Ishikawa (cell line): ENCODE measurements around the gene CD4.

Experiments
- EP300 ChIP-seq: IDR thresholded peaks from 2 replicates; pipeline ENCODE4 v1.6.1; 2012; ENCODE audit warnings: borderline replicate concordance
- FOXM1 ChIP-seq: IDR thresholded peaks from 2 replicates; pipeline ENCODE4 v1.6.1; 2012; ENCODE audit warnings: low read depth, borderline replicate concordance
- TAF1 ChIP-seq: IDR thresholded peaks from 2 replicates; pipeline ENCODE4 v1.6.1; 2012; ENCODE audit warnings: low read depth, mild to moderate bottlenecking
- TF ChIP-seq, protein P1 (sequence below): IDR thresholded peaks from 2 replicates; pipeline ENCODE4 v1.6.1; 2012; ENCODE audit warnings: low read depth, mild to moderate bottlenecking
- TF ChIP-seq, protein P2 (sequence below): IDR thresholded peaks from 2 replicates; pipeline ENCODE4 v1.6.1; 2012
- TF ChIP-seq, protein P3 (sequence below): IDR thresholded peaks from 2 replicates; pipeline ENCODE4 v1.6.1; 2012

DNA sequence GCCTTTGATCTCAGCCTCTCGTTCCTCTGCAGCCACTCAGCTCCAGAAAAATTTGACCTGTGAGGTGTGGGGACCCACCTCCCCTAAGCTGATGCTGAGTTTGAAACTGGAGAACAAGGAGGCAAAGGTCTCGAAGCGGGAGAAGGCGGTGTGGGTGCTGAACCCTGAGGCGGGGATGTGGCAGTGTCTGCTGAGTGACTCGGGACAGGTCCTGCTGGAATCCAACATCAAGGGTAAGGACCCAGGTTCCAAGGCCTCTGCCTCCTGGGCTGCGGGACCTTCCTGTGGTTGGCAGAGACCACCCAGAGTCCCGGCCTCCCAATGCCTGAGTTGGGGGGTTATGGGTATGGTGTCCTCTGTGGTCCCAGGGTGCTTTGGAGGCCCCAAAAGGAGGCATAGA lies 27.8 kb downstream of the CD4 start:
- TF ChIP-seq, protein P1, sequence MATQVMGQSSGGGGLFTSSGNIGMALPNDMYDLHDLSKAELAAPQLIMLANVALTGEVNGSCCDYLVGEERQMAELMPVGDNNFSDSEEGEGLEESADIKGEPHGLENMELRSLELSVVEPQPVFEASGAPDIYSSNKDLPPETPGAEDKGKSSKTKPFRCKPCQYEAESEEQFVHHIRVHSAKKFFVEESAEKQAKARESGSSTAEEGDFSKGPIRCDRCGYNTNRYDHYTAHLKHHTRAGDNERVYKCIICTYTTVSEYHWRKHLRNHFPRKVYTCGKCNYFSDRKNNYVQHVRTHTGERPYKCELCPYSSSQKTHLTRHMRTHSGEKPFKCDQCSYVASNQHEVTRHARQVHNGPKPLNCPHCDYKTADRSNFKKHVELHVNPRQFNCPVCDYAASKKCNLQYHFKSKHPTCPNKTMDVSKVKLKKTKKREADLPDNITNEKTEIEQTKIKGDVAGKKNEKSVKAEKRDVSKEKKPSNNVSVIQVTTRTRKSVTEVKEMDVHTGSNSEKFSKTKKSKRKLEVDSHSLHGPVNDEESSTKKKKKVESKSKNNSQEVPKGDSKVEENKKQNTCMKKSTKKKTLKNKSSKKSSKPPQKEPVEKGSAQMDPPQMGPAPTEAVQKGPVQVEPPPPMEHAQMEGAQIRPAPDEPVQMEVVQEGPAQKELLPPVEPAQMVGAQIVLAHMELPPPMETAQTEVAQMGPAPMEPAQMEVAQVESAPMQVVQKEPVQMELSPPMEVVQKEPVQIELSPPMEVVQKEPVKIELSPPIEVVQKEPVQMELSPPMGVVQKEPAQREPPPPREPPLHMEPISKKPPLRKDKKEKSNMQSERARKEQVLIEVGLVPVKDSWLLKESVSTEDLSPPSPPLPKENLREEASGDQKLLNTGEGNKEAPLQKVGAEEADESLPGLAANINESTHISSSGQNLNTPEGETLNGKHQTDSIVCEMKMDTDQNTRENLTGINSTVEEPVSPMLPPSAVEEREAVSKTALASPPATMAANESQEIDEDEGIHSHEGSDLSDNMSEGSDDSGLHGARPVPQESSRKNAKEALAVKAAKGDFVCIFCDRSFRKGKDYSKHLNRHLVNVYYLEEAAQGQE, result no peak
- TF ChIP-seq EP300, result no peak
- TF ChIP-seq, protein P2, sequence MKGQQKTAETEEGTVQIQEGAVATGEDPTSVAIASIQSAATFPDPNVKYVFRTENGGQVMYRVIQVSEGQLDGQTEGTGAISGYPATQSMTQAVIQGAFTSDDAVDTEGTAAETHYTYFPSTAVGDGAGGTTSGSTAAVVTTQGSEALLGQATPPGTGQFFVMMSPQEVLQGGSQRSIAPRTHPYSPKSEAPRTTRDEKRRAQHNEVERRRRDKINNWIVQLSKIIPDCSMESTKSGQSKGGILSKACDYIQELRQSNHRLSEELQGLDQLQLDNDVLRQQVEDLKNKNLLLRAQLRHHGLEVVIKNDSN, result no peak
- TF ChIP-seq FOXM1, result no peak
- TF ChIP-seq, protein P3, sequence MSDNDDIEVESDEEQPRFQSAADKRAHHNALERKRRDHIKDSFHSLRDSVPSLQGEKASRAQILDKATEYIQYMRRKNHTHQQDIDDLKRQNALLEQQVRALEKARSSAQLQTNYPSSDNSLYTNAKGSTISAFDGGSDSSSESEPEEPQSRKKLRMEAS, result no peak
- TF ChIP-seq TAF1, result no peak
